ENCODE results near the gene LRMDA.

LRMDA gene

DNA sequence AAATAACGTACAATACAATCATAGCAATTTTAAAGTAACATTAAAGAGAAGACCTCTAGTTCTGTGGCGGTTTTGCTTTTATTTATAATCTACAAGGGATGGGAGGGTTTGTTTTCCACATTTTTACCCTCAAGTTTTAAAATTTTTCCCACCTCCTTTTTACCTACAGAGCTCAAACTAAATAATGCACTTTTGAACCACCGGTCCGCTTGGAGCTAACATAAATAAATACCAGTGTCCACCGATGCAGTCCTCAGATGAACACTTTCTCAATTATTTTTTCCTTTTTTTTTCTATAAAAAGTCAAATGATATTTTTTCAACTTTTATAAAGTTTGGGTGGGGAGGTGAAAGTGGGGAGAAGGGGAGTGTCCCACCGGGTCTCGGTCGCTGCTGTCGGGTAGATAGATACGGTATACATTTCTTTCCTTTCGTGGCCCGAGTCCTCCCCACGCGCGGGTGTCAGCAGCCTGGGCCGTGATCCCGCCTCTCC lies 33.2 kb upstream of the LRMDA start:
- no peak for DNase-seq (ENCODE audit: extremely low spot score)
- TF ChIP-seq, protein P1, sequence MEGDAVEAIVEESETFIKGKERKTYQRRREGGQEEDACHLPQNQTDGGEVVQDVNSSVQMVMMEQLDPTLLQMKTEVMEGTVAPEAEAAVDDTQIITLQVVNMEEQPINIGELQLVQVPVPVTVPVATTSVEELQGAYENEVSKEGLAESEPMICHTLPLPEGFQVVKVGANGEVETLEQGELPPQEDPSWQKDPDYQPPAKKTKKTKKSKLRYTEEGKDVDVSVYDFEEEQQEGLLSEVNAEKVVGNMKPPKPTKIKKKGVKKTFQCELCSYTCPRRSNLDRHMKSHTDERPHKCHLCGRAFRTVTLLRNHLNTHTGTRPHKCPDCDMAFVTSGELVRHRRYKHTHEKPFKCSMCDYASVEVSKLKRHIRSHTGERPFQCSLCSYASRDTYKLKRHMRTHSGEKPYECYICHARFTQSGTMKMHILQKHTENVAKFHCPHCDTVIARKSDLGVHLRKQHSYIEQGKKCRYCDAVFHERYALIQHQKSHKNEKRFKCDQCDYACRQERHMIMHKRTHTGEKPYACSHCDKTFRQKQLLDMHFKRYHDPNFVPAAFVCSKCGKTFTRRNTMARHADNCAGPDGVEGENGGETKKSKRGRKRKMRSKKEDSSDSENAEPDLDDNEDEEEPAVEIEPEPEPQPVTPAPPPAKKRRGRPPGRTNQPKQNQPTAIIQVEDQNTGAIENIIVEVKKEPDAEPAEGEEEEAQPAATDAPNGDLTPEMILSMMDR (IDR thresholded peaks at IDR 0.05; ENCODE audit: control extremely low read depth, extremely low read depth, low read depth, missing control alignments): no peak
- ChIA-PET CTCF (no interaction called here), POLR2A (no interaction called here)

DNA sequence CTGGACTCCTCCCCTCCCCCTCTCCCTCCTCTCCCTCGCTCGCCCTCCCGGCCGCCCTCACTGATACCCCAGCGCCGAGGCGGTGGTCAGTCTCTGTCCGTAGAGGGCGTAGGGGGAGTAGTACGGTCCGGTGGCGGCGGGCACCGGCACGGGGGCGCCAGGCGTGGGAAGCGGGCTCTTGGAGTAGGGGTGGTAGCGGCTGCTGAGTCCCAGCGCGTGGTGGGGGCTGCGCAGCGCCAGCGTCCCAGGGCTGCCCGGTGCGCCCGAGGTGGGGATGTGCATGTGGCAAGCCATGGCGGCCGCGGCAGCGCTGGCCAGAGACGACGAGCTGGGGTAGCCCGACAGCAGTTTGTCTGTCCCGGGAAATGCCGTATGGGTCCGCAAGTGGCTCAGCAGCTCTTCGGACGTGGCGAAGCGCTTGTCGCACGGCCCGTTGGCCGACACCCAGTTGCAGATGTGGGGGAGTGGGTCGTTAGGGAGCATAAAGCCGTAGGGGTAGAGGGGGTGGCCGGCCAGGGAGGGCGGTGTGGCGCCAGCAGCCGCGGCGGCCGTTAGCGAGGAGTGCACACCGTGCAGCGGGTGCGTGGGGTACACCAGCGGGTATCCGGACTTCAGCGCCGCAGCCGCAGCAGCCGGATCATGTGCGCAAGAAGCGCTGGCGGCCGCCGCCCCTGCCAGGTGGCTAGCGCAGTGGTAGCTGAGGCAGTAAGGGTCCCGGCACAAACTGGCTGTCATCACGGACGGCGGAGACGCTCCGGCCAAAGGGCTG lies 32.5 kb upstream of the LRMDA start:
- DNase-seq (ENCODE audit: extremely low spot score): no peak
- TF ChIP-seq, protein P1 (IDR thresholded peaks at IDR 0.05; ENCODE audit: control extremely low read depth, extremely low read depth, low read depth, missing control alignments): no peak
- ChIA-PET CTCF (no interaction called here), POLR2A (no interaction called here)

DNA sequence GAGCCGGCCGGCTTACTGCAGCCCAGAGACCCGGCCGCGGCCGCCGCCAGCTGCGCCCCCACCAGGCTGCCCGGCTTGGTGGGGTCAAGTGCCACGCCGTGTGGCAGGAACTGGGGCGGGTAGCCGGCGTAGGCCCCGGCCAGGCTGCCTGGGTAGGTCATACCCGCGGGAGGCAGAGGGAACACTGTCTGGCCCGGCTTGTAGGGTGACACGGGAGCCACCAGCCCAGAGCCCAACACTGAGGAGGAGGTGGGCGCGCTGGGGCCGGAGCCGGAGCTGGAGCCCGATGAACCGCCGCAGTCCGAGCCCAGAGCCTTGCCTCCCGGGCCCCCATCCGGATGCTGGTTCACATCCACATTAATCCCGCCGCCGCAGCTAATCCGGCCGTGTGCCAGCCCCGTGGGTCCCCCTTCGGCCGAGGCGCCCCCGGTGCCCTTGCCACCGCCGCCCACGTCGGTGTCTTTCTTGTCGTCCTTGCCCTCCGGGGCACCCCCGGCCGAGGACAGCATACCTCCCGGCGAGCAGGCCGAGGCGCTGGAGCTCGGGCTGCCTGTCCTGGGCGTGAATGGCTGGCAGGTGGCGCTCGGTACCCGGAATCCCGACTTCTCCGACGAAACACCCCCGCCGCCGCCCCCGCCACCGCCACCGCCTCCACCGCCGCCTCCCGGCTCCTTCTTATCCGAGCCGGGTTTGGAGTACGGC lies 31.8 kb upstream of the LRMDA start:
- peak; percentile 71 for DNase-seq (ENCODE audit: extremely low spot score)
- ChIA-PET POLR2A (no interaction called here), CTCF (no interaction called here)
- TF ChIP-seq, protein P1 (IDR thresholded peaks at IDR 0.05; ENCODE audit: control extremely low read depth, extremely low read depth, low read depth, missing control alignments): peak; percentile 52

DNA sequence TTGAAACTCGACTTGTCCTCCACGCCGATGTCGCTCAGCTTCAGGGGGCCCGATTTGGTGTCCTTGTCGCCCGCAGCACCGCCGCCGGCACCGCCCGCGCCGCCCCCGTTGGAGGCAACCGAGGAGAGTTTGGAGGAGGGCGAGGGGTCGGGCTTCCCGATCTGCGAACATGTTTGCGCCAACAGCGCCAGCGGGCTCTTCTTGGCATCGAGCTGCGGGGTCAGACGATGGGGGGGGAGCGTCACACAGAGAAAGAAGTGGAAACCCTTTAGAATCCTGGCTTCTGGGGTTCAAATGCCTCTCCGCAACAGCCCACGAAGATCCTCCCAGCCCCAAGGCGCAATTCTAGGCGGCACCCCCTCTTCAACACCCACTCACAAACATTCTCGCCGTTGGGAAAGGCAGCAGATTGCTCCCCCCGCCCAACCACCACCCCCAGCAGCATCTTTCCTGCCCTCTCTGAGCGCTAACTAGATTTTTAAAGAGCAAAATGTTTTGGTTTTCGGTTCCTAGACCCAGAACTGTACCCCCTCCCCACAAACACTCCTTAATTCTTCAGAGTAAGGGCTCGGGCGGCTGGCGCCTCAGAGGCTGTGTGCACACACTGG lies 31.2 kb upstream of the LRMDA start:
- POLR2A ChIA-PET: no interaction called here
- TF ChIP-seq, protein P1 (IDR thresholded peaks at IDR 0.05; ENCODE audit: control extremely low read depth, extremely low read depth, low read depth, missing control alignments): no peak
- DNase-seq (ENCODE audit: extremely low spot score): peak; percentile 33
- CTCF ChIA-PET: no interaction called here

DNA sequence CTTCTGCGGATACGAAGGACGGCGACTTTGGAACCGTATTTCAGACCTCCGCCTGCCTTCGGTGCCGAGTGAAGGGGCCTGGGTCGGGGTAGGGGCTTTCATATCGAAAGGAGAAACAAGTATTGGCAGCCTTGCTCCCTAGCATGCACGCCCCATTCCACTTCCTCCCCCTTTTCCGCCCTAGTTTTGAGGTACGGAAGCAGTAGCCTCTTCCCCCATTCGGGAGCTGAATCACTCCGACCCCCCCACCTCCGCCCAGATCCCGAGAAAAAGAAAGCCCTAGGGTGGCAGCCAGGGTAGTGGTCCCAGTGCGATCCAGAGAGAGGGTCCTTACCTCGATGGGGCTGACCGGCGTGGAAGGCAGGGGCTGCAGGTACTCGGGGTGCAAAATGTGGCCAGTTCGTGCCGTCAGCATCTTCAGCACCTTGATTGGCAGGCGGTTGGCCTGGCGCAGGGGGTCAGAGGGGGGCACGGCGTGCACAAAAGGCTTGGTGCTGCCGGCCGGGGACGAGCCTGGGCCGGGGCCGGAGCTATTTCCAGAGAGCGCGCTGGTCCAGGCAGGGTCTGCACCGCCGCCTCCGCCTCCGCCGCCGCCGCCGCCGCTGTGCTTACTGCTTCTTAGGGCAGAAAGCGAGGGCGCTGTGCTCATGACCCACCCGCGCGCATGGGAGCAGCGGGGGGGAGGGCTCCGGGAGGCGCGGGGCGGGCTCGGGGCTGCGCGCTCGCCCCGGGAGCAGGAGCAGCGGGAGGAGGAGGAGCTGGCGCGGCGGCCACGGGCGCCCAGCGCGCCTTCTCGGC lies 30.5 kb upstream of the LRMDA start:
- DNase-seq (ENCODE audit: extremely low spot score): peak; percentile 33
- POLR2A ChIA-PET: no interaction called here
- CTCF ChIA-PET: no interaction called here
- TF ChIP-seq, protein P1 (IDR thresholded peaks at IDR 0.05; ENCODE audit: control extremely low read depth, extremely low read depth, low read depth, missing control alignments): no peak

All from GM10248 (cell line).